H1 (cell line): ENCODE data around the gene RNF220. TPM values are rescaled to one million over a fixed set of nuclear protein-coding genes. Genes with fewer than 3 reads are reported as not detected.

Source experiments
- CTCF ChIA-PET: fragments of 300-600 bp; sonication (Branson Sonifier 250); formaldehyde crosslinking; loops from one replicate; lab custom pipeline; 2021; ENCODE audit not compliant: partially characterized antibody; lab: Charles Lee
- POLR2A ChIA-PET: fragments of 300-600 bp; sonication (Branson Sonifier 250); formaldehyde crosslinking; loops from one replicate; lab custom pipeline; 2021; ENCODE audit warnings: inconsistent platforms; ENCODE audit not compliant: partially characterized antibody; lab: Charles Lee
- DNase-seq, 2 experiments: peaks; one replicate each; pipeline versions ENCODE4 v3.0.0 to v3.0.0-alpha.2; 2010 to 2022; ENCODE audit warnings: low spot score in 2 of 2, low read depth in 1 of 2, mixed read lengths in 1 of 2
- FAIRE-seq: peaks from 2 replicates; lab custom pipeline; 2011; peaks lifted over from hg19 to GRCh38; lab: Jason Lieb, UNC
- H2AFZ ChIP-seq: 2 replicates; pipeline ENCODE4 v1.8.1; 2012; ENCODE audit warnings: low read length, inconsistent platforms
- H2AK5ac ChIP-seq: 2 replicates; pipeline ENCODE4 v1.6.1; 2013; ENCODE audit warnings: low read depth, low read length
- H2BK120ac ChIP-seq: replicated peaks from 2 replicates; pipeline ENCODE3; 2013; ENCODE audit warnings: low read depth, low read length, inconsistent platforms
- H2BK12ac ChIP-seq: 2 replicates; pipeline ENCODE4 v1.6.1; 2013; ENCODE audit warnings: low read depth, low read length
- H2BK15ac ChIP-seq: 2 replicates; pipeline ENCODE4 v1.6.1; 2013; ENCODE audit warnings: low read length
- H2BK20ac ChIP-seq: 2 replicates; pipeline ENCODE4 v1.6.1; 2013; ENCODE audit warnings: low read length
- H2BK5ac ChIP-seq: 2 replicates; pipeline ENCODE4 v1.6.1; 2013; ENCODE audit warnings: low read depth, low read length
- H3K14ac ChIP-seq: 2 replicates; pipeline ENCODE4 v1.6.1; 2013; ENCODE audit warnings: inconsistent platforms; ENCODE audit not compliant: insufficient read length
- H3K18ac ChIP-seq: 2 replicates; pipeline ENCODE4 v1.6.1; 2013; ENCODE audit warnings: low read length; ENCODE audit errors: extremely low read depth
- H3K23ac ChIP-seq: 2 replicates; pipeline ENCODE4 v1.6.1; 2013; ENCODE audit warnings: inconsistent platforms; ENCODE audit not compliant: insufficient read length
- H3K23me2 ChIP-seq: 2 replicates; pipeline ENCODE4 v1.6.1; 2013; ENCODE audit warnings: low read depth, low read length
- H3K27ac ChIP-seq: 2 replicates; pipeline ENCODE4 v1.6.1; 2011; ENCODE audit warnings: low read depth, low read length, inconsistent platforms
- H3K27me3 ChIP-seq, 4 experiments: replicated peaks in 1 of 4; 1 replicate in 1 of 4; 2 replicates in 3 of 4; pipeline versions ENCODE4 v1.6.1 to v1.8.1; 2011 to 2013; ENCODE audit warnings: low read length in 3 of 4, mild to moderate bottlenecking in 3 of 4, inconsistent platforms in 2 of 4, mixed read lengths in 2 of 4, moderate library complexity in 1 of 4; ENCODE audit not compliant: control insufficient read depth in 3 of 4, insufficient read depth in 3 of 4; ENCODE audit errors: extremely low read depth in 1 of 4
- H3K36me3 ChIP-seq, 4 experiments: 2 replicates each; pipeline versions ENCODE4 v1.6.1 to v1.8.1; 2011 to 2013; ENCODE audit warnings: mild to moderate bottlenecking in 4 of 4, low read length in 3 of 4, moderate library complexity in 2 of 4, control low read depth in 1 of 4, inconsistent platforms in 1 of 4; ENCODE audit not compliant: insufficient read depth in 4 of 4, control insufficient read depth in 2 of 4
- H3K4ac ChIP-seq: replicated peaks from 2 replicates; pipeline ENCODE3; 2013; ENCODE audit warnings: low read length, low read depth, mixed read lengths, inconsistent platforms; ENCODE audit not compliant: insufficient read length
- H3K4me1 ChIP-seq, 4 experiments: replicated peaks in 1 of 4; 1 replicate in 1 of 4; 2 replicates in 3 of 4; pipeline versions ENCODE4 v1.6.1 to v1.8.1; 2011 to 2013; ENCODE audit warnings: low read length in 3 of 4, inconsistent platforms in 2 of 4, mixed read lengths in 1 of 4; ENCODE audit not compliant: insufficient read depth in 4 of 4, control insufficient read depth in 3 of 4
- H3K4me2 ChIP-seq, 2 experiments: 2 replicates each; pipeline versions ENCODE4 v1.6.1 to v1.8.1; 2011 to 2013; ENCODE audit warnings: low read depth in 2 of 2, low read length in 2 of 2, control low read depth in 1 of 2, inconsistent platforms in 1 of 2, mild to moderate bottlenecking in 1 of 2; ENCODE audit not compliant: insufficient read depth in 1 of 2
- H3K4me3 ChIP-seq, 4 experiments: fragments of 200-600, 300-600 bp in 1 of 4; sonication (generic), shearing (Covaris generic), sonication (Bioruptor Twin) in 1 of 4; 2 replicates each; pipeline versions ENCODE4 v1.5.1 to v1.8.1; 2011 to 2016; ENCODE audit warnings: low read length in 4 of 4, low read depth in 3 of 4, control low read depth in 2 of 4, inconsistent platforms in 2 of 4, mild to moderate bottlenecking in 2 of 4, mixed read lengths in 1 of 4, moderate library complexity in 1 of 4; ENCODE audit not compliant: insufficient read depth in 2 of 4; ENCODE audit errors: extremely low read depth in 1 of 4
- H3K56ac ChIP-seq: replicated peaks from 2 replicates; pipeline ENCODE3; 2013; ENCODE audit warnings: low read depth, mild to moderate bottlenecking, mixed read lengths, low read length, inconsistent platforms; ENCODE audit not compliant: insufficient read length
- H3K79me1 ChIP-seq: 2 replicates; pipeline ENCODE4 v1.6.1; 2013; ENCODE audit warnings: low read depth, low read length, control low read depth
- H3K79me2 ChIP-seq, 2 experiments: 2 replicates each; pipeline versions ENCODE4 v1.6.1 to v1.8.1; 2012 to 2013; ENCODE audit warnings: low read length in 2 of 2, mild to moderate bottlenecking in 2 of 2, inconsistent platforms in 1 of 2; ENCODE audit not compliant: insufficient read depth in 2 of 2, control insufficient read depth in 1 of 2
- H3K9ac ChIP-seq, 4 experiments: replicated peaks in 1 of 4; 1 replicate in 1 of 4; 2 replicates in 3 of 4; pipeline versions ENCODE4 v1.6.1 to v1.8.1; 2011 to 2013; ENCODE audit warnings: low read depth in 3 of 4, low read length in 3 of 4, control low read depth in 2 of 4, mild to moderate bottlenecking in 2 of 4, moderate library complexity in 2 of 4, inconsistent platforms in 1 of 4; ENCODE audit errors: extremely low read depth in 1 of 4
- H3K9me3 ChIP-seq, 2 experiments: 2 replicates each; pipeline versions ENCODE4 v1.6.1 to v1.8.1; 2012 to 2013; ENCODE audit warnings: mild to moderate bottlenecking in 2 of 2, moderate library complexity in 2 of 2, control low read depth in 1 of 2, inconsistent platforms in 1 of 2, low read depth in 1 of 2, low read length in 1 of 2, mixed read lengths in 1 of 2; ENCODE audit not compliant: insufficient read depth in 2 of 2
- H4K20me1 ChIP-seq, 2 experiments: replicated peaks in 1 of 2; 2 replicates each; pipeline versions ENCODE3 to v1.8.1; 2011 to 2013; ENCODE audit warnings: inconsistent platforms in 2 of 2, low read length in 2 of 2, mild to moderate bottlenecking in 1 of 2; ENCODE audit not compliant: insufficient read depth in 2 of 2, control insufficient read depth in 1 of 2
- H4K5ac ChIP-seq: 2 replicates; pipeline ENCODE4 v1.6.1; 2013; ENCODE audit warnings: low read length, low read depth, mixed read lengths, inconsistent platforms; ENCODE audit not compliant: insufficient read length
- H4K8ac ChIP-seq: 2 replicates; pipeline ENCODE4 v1.8.0; 2013; ENCODE audit warnings: mild to moderate bottlenecking, moderate library complexity, low read length, inconsistent platforms; ENCODE audit not compliant: insufficient read depth; ENCODE audit errors: extremely low read depth
- H4K91ac ChIP-seq: replicated peaks from 2 replicates; pipeline ENCODE3; 2013; ENCODE audit warnings: low read length, mixed read lengths, inconsistent platforms; ENCODE audit not compliant: insufficient read length
- CBX5 ChIP-seq: fragments of 300-800, 300-1000 bp; sonication (generic); IDR thresholded peaks from 2 replicates; pipeline ENCODE4 v1.7.1; 2016; ENCODE audit warnings: antibody characterized with exemption, low read length, low read depth
- GABPA ChIP-seq: IDR thresholded peaks from 2 replicates; pipeline ENCODE4 v1.6.1; 2011; ENCODE audit warnings: mild to moderate bottlenecking, low read length, moderate library complexity, borderline replicate concordance; ENCODE audit not compliant: insufficient read depth
- HDAC6 ChIP-seq: IDR thresholded peaks from one replicate; pipeline ENCODE4 v1.7.1; 2012; ENCODE audit warnings: low read depth, mild to moderate bottlenecking, inconsistent platforms, low read length, moderate library complexity
- JUND ChIP-seq: IDR thresholded peaks from 2 replicates; pipeline ENCODE4 v1.6.1; 2011; ENCODE audit warnings: mild to moderate bottlenecking, improper control_type of control experiment, low read length
- KDM1A ChIP-seq: fragments of 200-600, 300-600 bp; sonication (generic); IDR thresholded peaks from 2 replicates; pipeline ENCODE4 v1.7.1; 2016; ENCODE audit warnings: mild to moderate bottlenecking, low read length, borderline replicate concordance
- KDM4A ChIP-seq: IDR thresholded peaks from one replicate; pipeline ENCODE4 v1.7.1; 2012; ENCODE audit warnings: low read depth, mild to moderate bottlenecking, moderate library complexity, low read length, inconsistent platforms; ENCODE audit not compliant: severe bottlenecking
- KDM5A ChIP-seq: fragments of 200-600 bp; IDR thresholded peaks from 2 replicates; pipeline ENCODE4 v1.7.1; 2012; ENCODE audit warnings: mild to moderate bottlenecking, low read length, inconsistent platforms, mixed read lengths
- NANOG ChIP-seq: IDR thresholded peaks from 2 replicates; pipeline ENCODE4 v1.6.1; 2011; ENCODE audit warnings: low read length, low read depth, mild to moderate bottlenecking, inconsistent platforms; ENCODE audit not compliant: insufficient read depth, poor library complexity, severe bottlenecking
- POLR2A ChIP-seq, 2 experiments: IDR thresholded peaks; 1 replicate in 1 of 2; 2 replicates in 1 of 2; pipeline ENCODE4 v1.6.1; 2011; ENCODE audit warnings: low read depth in 2 of 2, low read length in 2 of 2, mild to moderate bottlenecking in 2 of 2; ENCODE audit errors: control extremely low read depth in 1 of 2
- TAF1 ChIP-seq: IDR thresholded peaks from 2 replicates; pipeline ENCODE4 v1.6.1; 2011; ENCODE audit warnings: mild to moderate bottlenecking, low read depth, low read length
- TAF7 ChIP-seq: optimal IDR thresholded peaks from 2 replicates; pipeline ENCODE3; 2011; ENCODE audit warnings: low read depth, mild to moderate bottlenecking, inconsistent platforms, low read length, moderate library complexity, borderline replicate concordance
- TBP ChIP-seq: IDR thresholded peaks from 2 replicates; pipeline ENCODE4 v1.6.1; 2011; ENCODE audit warnings: low read depth, low read length, improper control_type of control experiment
- ZNF274 ChIP-seq: IDR thresholded peaks from 2 replicates; pipeline ENCODE4 v1.7.0; 2012; ENCODE audit warnings: low read length, borderline replicate concordance; ENCODE audit errors: extremely low read depth
- WGBS, 2 experiments: shearing (Covaris generic) in 1 of 2; methylation state at CpG; one replicate each; pipeline versions ENCODE4 v1.1.6 to v1.1.7; 2013 to 2015; ENCODE audit warnings: low lambda C conversion rate in 2 of 2, mixed read lengths in 2 of 2, inconsistent platforms in 1 of 2, low coverage in 1 of 2, missing lambda C conversion rate in 1 of 2; ENCODE audit not compliant: insufficient replicate concordance in 2 of 2, insufficient coverage in 1 of 2, insufficient read length in 1 of 2; ENCODE audit errors: extremely low coverage in 1 of 2, missing lambda C conversion rate in 1 of 2; 5-methylcytosine and 5-hydroxymethylcytosine counted together
- polyA plus RNA-seq, 7 experiments: library from polyadenylated mRNA; depleted of rRNA in 3 of 7; stranded (reverse) in 5 of 7; unstranded in 2 of 7; fragments of >200 nt in 5 of 7; fragments of 200-250 nt in 2 of 7; gene quantifications; 1 replicate in 5 of 7; 2 replicates in 1 of 7; 4 replicates in 1 of 7; pipeline versions ENCODE4 v1.2.1 to v1.2.3, GENCODE V29; 2011 to 2013; ENCODE audit warnings: missing spikeins in 2 of 7, mixed read lengths in 2 of 7
- total RNA-seq: library from RNA; stranded (reverse); fragmentation: NEBNext Ultra II Directional; extraction: Animal tissue kit (Norgen Biotek cat#: 25700); gene quantifications from 2 replicates; pipeline ENCODE4 v1.2.1, GENCODE V29; 2021
- TF ChIP-seq, protein P1 (sequence below): IDR thresholded peaks from 2 replicates; pipeline ENCODE4 v1.6.1; 2011; ENCODE audit warnings: low read depth, mild to moderate bottlenecking, low read length; ENCODE audit not compliant: insufficient read depth

The RNF220 gene
- total and polyA plus RNA-seq, 2 of the 8 experiments (the other 6 are each of a cell fraction or from before 2014, with no cell fraction given) = 123 to 160 TPM

DNA sequence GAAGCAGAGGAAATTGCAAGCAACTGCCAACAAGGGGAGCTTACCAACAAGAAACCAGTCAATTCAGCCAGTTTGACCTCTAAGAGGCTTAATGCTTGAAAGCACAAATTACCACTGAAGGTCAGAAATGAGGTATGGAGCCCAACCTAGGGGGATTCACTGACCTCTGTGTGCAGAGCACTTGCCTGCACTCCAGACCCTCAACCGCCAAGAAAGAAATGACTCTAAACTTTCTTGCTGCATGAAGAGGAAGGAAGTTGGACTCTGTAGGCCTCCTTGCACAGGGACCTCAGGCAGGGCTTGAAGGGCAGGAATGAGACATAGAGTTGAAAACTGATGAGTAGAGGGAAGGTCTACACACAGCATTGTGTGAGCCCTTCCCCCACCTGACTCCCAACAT is 279.5 kb downstream of the RNF220 start:
- H3K56ac ChIP-seq = no peak overlapping the region
- H2BK120ac ChIP-seq = no peak overlapping the region
- H3K27ac ChIP-seq = no peak overlapping the region
- 81% methylated on average over 1 of the region's 1 CpG; no CpG with 5 or more reads in 1 of the 2 experiments for WGBS, 2 experiments
- no peaks in the 10 kb centered on the region for H3K27me3 ChIP-seq
- H3K4me2 ChIP-seq = no peak overlapping the region
- H2AK5ac ChIP-seq = no peak overlapping the region
- POLR2A ChIA-PET = interaction anchor here (0.6 to 2.0 kb wide), 5 partner anchors 8 to 1604 kb away, joined by 3 to 11 read pairs (median 4); partner anchors contain the start of gene RPS8
- H3K18ac ChIP-seq = no peak overlapping the region
- no peak overlapping the region for H3K4me3 ChIP-seq
- no peaks in the 10 kb centered on the region for H3K9me3 ChIP-seq
- CTCF ChIA-PET = interaction anchor here (1.1 to 2.5 kb wide), 4 partner anchors 10 to 47 kb away, joined by 3 to 5 read pairs (median 4); partner anchors contain the start of gene ARMH1
- no peak overlapping the region for H3K14ac ChIP-seq
- H3K79me1 ChIP-seq = no peaks in the 10 kb centered on the region
- no peak overlapping the region for H3K4ac ChIP-seq
- no peak overlapping the region for H4K91ac ChIP-seq
- no peaks in the 10 kb centered on the region for H3K23me2 ChIP-seq
- peak overlapping the region; percentile 83; the same call in 1 of the 2 replicates for H2BK15ac ChIP-seq
- no peak overlapping the region for H3K9ac ChIP-seq
- peak overlapping the region; percentile 50; the same call in 1 of the 2 replicates for H2BK12ac ChIP-seq
- no peaks in the 10 kb centered on the region for H4K20me1 ChIP-seq
- H4K5ac ChIP-seq = no peak overlapping the region
- H2BK20ac ChIP-seq = no peak overlapping the region
- FAIRE-seq (no peak), DNase-seq (no peak)
- H3K4me1 ChIP-seq = peaks cover 1 to 17% (median 10%) of the 10 kb centered on the region in 4 experiments; a peak in 5 of 7 replicates
- H4K8ac ChIP-seq = no peak overlapping the region
- H3K79me2 ChIP-seq = no peaks in the 10 kb centered on the region
- H2BK5ac ChIP-seq = 0 out of 2 replicates have a peak overlapping the region, but pooled peaks have one; percentile 11
- no peaks in the 10 kb centered on the region for H3K36me3 ChIP-seq
- no peak overlapping the region for H2AFZ ChIP-seq
- H3K23ac ChIP-seq = no peak overlapping the region
- TF ChIP-seq JUND (no peak), TAF1 (no peak), ZNF274 (no peak), POLR2A (IDR thresholded peaks at IDR 0.05; ENCODE audit: control extremely low read depth in 1 of 2, low read depth in 2 of 2, low read length in 2 of 2) (no peak), TBP (no peak), CBX5 (no peak), TAF7 (no peak), NANOG (no peak), KDM1A (no peak), KDM5A (no peak), KDM4A (no peak), HDAC6 (no peak), GABPA (no peak)
- TF ChIP-seq, protein P1, sequence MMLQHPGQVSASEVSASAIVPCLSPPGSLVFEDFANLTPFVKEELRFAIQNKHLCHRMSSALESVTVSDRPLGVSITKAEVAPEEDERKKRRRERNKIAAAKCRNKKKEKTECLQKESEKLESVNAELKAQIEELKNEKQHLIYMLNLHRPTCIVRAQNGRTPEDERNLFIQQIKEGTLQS = no peak
